Hepatocyte (in vitro differentiated cells): Measurements from ENCODE around the gene HRH3. TPM values are rescaled to one million over a fixed set of nuclear protein-coding genes. Genes with fewer than 3 reads are reported as not detected.

Experiments used
- DNase-seq: peaks from one replicate; pipeline ENCODE4 v3.0.0-alpha.2; 2016; ENCODE audit warnings: low spot score
- H2AFZ ChIP-seq: fragments of 200-600 bp; sonication (generic); 2 replicates; pipeline ENCODE4 v1.6.0; 2016; ENCODE audit warnings: antibody characterized with exemption, mild to moderate bottlenecking
- H3K27ac ChIP-seq: fragments of 200-600 bp; sonication (generic); 2 replicates; pipeline ENCODE4 v1.5.1; 2016; ENCODE audit warnings: mild to moderate bottlenecking
- H3K27me3 ChIP-seq: fragments of 200-600 bp; sonication (generic); 2 replicates; pipeline ENCODE4 v1.6.1; 2016
- H3K36me3 ChIP-seq: fragments of 200-600 bp; sonication (generic); replicated peaks from 2 replicates; pipeline ENCODE4 v1.5.1; 2016; ENCODE audit warnings: low read depth; ENCODE audit not compliant: insufficient read depth
- H3K4me1 ChIP-seq: fragments of 200-600 bp; sonication (generic); 2 replicates; pipeline ENCODE4 v1.5.1; 2016; ENCODE audit warnings: mild to moderate bottlenecking, moderate library complexity; ENCODE audit not compliant: insufficient read depth
- H3K4me2 ChIP-seq: fragments of 200-600 bp; sonication (generic); 2 replicates; pipeline ENCODE4 v1.6.0; 2016
- H3K4me3 ChIP-seq: fragments of 200-600 bp; sonication (generic); 2 replicates; pipeline ENCODE4 v1.5.1; 2016; ENCODE audit warnings: mild to moderate bottlenecking
- H3K79me2 ChIP-seq: fragments of 200-600 bp; sonication (generic); 2 replicates; pipeline ENCODE4 v1.6.0; 2017; ENCODE audit warnings: mild to moderate bottlenecking
- H3K9me2 ChIP-seq: fragments of 200-600 bp; sonication (generic); replicated peaks from 2 replicates; pipeline ENCODE4 v1.6.0; 2017; ENCODE audit warnings: mild to moderate bottlenecking; ENCODE audit not compliant: insufficient read depth
- H3K9me3 ChIP-seq: fragments of 200-600 bp; sonication (generic); 2 replicates; pipeline ENCODE4 v1.5.1; 2016; ENCODE audit warnings: low read depth, mild to moderate bottlenecking
- H4K20me1 ChIP-seq: fragments of 200-600 bp; sonication (generic); 2 replicates; pipeline ENCODE4 v1.6.0; 2016; ENCODE audit warnings: mild to moderate bottlenecking; ENCODE audit not compliant: insufficient read depth, poor library complexity, severe bottlenecking
- CTCF ChIP-seq: fragments of 200-600 bp; sonication (generic); IDR thresholded peaks from 2 replicates; pipeline ENCODE4 v1.5.1; 2016; ENCODE audit warnings: antibody characterized with exemption, mild to moderate bottlenecking; ENCODE audit not compliant: poor library complexity
- EZH2 ChIP-seq: fragments of 200-600 bp; sonication (generic); IDR thresholded peaks from 2 replicates; pipeline ENCODE4 v1.6.1; 2016; ENCODE audit warnings: antibody characterized with exemption, mild to moderate bottlenecking, borderline replicate concordance
- EZH2phosphoT487 ChIP-seq: fragments of 200-600 bp; sonication (generic); IDR thresholded peaks from one replicate; pipeline ENCODE4 v1.6.1; 2018; ENCODE audit warnings: antibody characterized with exemption, mild to moderate bottlenecking, low read depth, moderate library complexity; ENCODE audit not compliant: unreplicated experiment, severe bottlenecking
- WGBS: methylation state at CpG from one replicate; pipeline ENCODE4 v1.1.6; 2016; ENCODE audit warnings: low lambda C conversion rate; ENCODE audit errors: missing lambda C conversion rate; 5-methylcytosine and 5-hydroxymethylcytosine counted together
- polyA plus RNA-seq: library from polyadenylated mRNA; unstranded; fragments of >200 nt; fragmentation: Nextera tagmentation; extraction: Ambion mirVana; gene quantifications from 2 replicates; pipeline ENCODE4 v1.2.1, GENCODE V29; 2016
- total RNA-seq: library from RNA; depleted of rRNA; stranded (reverse); fragments of >200 nt; gene quantifications from 2 replicates; pipeline ENCODE4 v1.2.3, GENCODE V29; 2014

Gene HRH3
- total and polyA plus RNA-seq, 2 experiments from 2014 or later: not detected

- Histone ChIP-seq H3K9me2 (no peaks in the 10 kb centered on the region), H3K79me2 (no peaks in the 10 kb centered on the region), H3K4me1 (no peaks in the 10 kb centered on the region), H3K27me3 (no peaks in the 10 kb centered on the region), H3K9me3 (no peaks in the 10 kb centered on the region), H3K27ac (no peak overlapping the region), H3K36me3 (no peaks in the 10 kb centered on the region), H3K4me3 (no peak overlapping the region), H4K20me1 (no peaks in the 10 kb centered on the region), H2AFZ (no peak overlapping the region), H3K4me2 (no peak overlapping the region)
- TF ChIP-seq EZH2phosphoT487: no peak
- no peak for TF ChIP-seq CTCF
- TF ChIP-seq EZH2: no peak
- no peak for DNase-seq
- WGBS: 87% methylated on average over 6 of the region's 6 CpGs
Observed at GRCh38 chr20:62167474-62167873, 52.6 kb downstream of the HRH3 start.

GRCh38 chr20:62165762-62166399 is 54.2 kb downstream of the HRH3 start:
- no peak overlapping the region for H3K27ac ChIP-seq

More at GRCh38 chr20:62165762-62166399, 54.2 kb downstream of the HRH3 start:
- no peaks in the 10 kb centered on the region for H3K27me3 ChIP-seq
- TF ChIP-seq EZH2phosphoT487 (no peak), EZH2 (no peak), CTCF (no peak)
- H2AFZ ChIP-seq: no peak overlapping the region
- H4K20me1 ChIP-seq: no peaks in the 10 kb centered on the region
- no peaks in the 10 kb centered on the region for H3K4me1 ChIP-seq
- no peaks in the 10 kb centered on the region for H3K36me3 ChIP-seq
- no peaks in the 10 kb centered on the region for H3K9me3 ChIP-seq
- no peak overlapping the region for H3K4me3 ChIP-seq
- H3K4me2 ChIP-seq: no peak overlapping the region
- no peak for DNase-seq
- H3K79me2 ChIP-seq: no peaks in the 10 kb centered on the region
- WGBS: 93% methylated on average over 25 of the region's 25 CpGs
- H3K9me2 ChIP-seq: no peaks in the 10 kb centered on the region

Other genes starting within 250 kb of the HRH3 start
- gene TAF4, start 154.4 kb downstream of the HRH3 start, total RNA-seq: 6.6 and 7.5 TPM in 2 replicates
- 2.9 and 3.3 TPM in 2 replicates for gene TAF4, start 154.4 kb downstream of the HRH3 start, polyA plus RNA-seq
- 32.5 and 43.1 TPM in 2 replicates for gene LSM14B, start 97.8 kb downstream of the HRH3 start, total RNA-seq
- gene LSM14B, start 97.8 kb downstream of the HRH3 start, polyA plus RNA-seq: 4.8 and 7.1 TPM in 2 replicates
- gene PSMA7, start 76.9 kb downstream of the HRH3 start, total RNA-seq: 270 and 277 TPM in 2 replicates
- 408 and 450 TPM in 2 replicates for gene PSMA7, start 76.9 kb downstream of the HRH3 start, polyA plus RNA-seq
- gene SS18L1, start 76.5 kb downstream of the HRH3 start, total RNA-seq: 13.0 and 14.4 TPM in 2 replicates
- 1.8 and 2.1 TPM in 2 replicates for gene SS18L1, start 76.5 kb downstream of the HRH3 start, polyA plus RNA-seq
- gene MTG2, start 37.2 kb downstream of the HRH3 start, total RNA-seq: 16.7 and 18.4 TPM in 2 replicates
- gene MTG2, start 37.2 kb downstream of the HRH3 start, polyA plus RNA-seq: 21.8 and 26.7 TPM in 2 replicates
- 37.0 and 40.5 TPM in 2 replicates for gene OSBPL2, start 18.2 kb upstream of the HRH3 start, total RNA-seq
- gene OSBPL2, start 18.2 kb upstream of the HRH3 start, polyA plus RNA-seq: 39.6 and 45.9 TPM in 2 replicates
- 103 and 116 TPM in 2 replicates for gene ADRM1, start 82.7 kb upstream of the HRH3 start, total RNA-seq
- 143 and 144 TPM in 2 replicates for gene ADRM1, start 82.7 kb upstream of the HRH3 start, polyA plus RNA-seq
- gene LAMA5, start 147.0 kb upstream of the HRH3 start, total RNA-seq: 44.6 and 71.3 TPM in 2 replicates
- 252 and 313 TPM in 2 replicates for gene LAMA5, start 147.0 kb upstream of the HRH3 start, polyA plus RNA-seq
- gene RPS21, start 166.8 kb upstream of the HRH3 start, total RNA-seq: 1,754 and 2,772 TPM in 2 replicates
- gene RPS21, start 166.8 kb upstream of the HRH3 start, polyA plus RNA-seq: 444 and 460 TPM in 2 replicates
- 8.6 and 12.0 TPM in 2 replicates for gene CABLES2, start 187.0 kb upstream of the HRH3 start, total RNA-seq
- 17.7 and 19.1 TPM in 2 replicates for gene CABLES2, start 187.0 kb upstream of the HRH3 start, polyA plus RNA-seq
- 4.1 and 5.7 TPM in 2 replicates for gene RBBP8NL, start 207.3 kb upstream of the HRH3 start, total RNA-seq
- 6.4 and 6.9 TPM in 2 replicates for gene RBBP8NL, start 207.3 kb upstream of the HRH3 start, polyA plus RNA-seq